MCF 10A (cell line): Measurements from ENCODE around the gene PLA2G4E. TPM values are rescaled to one million over a fixed set of nuclear protein-coding genes. Genes with fewer than 3 reads are reported as not detected.

Experiments used
- BruUV-seq: library from RNA; stranded (reverse); fragments of 400-500 nt; replicated peaks from 2 replicates; lab custom pipeline; 2021; lab: Mats Ljungman, UMichigan
- CTCF ChIA-PET: fragments of 300-600 bp; sonication (Branson Sonifier 250); formaldehyde crosslinking; extraction: SDS; loops from one replicate; lab custom pipeline; 2021; ENCODE audit warnings: antibody characterized with exemption, inconsistent platforms; lab: Yijun Ruan, JAX
- POLR2A ChIA-PET: fragments of 300-600, 350-650 bp; sonication (Branson Sonifier 250); formaldehyde crosslinking; extraction: SDS; loops from one replicate; lab custom pipeline; 2020; ENCODE audit warnings: antibody characterized with exemption, inconsistent platforms; lab: Yijun Ruan, JAX
- DNase-seq: peaks from one replicate; pipeline ENCODE4 v3.0.0-alpha.2; 2018; ENCODE audit not compliant: unreplicated experiment
- H3K27ac Mint-ChIP-seq: one replicate; pipeline ENCODE4 v1.8.0; 2022; ENCODE audit warnings: mild to moderate bottlenecking, low read depth, mixed read lengths; ENCODE audit not compliant: unreplicated experiment
- H3K27me3 Mint-ChIP-seq: one replicate; pipeline ENCODE4 v1.8.0; 2022; ENCODE audit warnings: mixed read lengths; ENCODE audit not compliant: insufficient read depth, unreplicated experiment
- H3K36me3 Mint-ChIP-seq: one replicate; pipeline ENCODE4 v1.8.0; 2022; ENCODE audit warnings: mild to moderate bottlenecking, moderate library complexity, mixed read lengths; ENCODE audit not compliant: insufficient read depth, unreplicated experiment
- H3K4me1 Mint-ChIP-seq: one replicate; pipeline ENCODE4 v1.8.0; 2022; ENCODE audit warnings: mixed read lengths; ENCODE audit not compliant: insufficient read depth, unreplicated experiment
- H3K4me3 Mint-ChIP-seq: one replicate; pipeline ENCODE4 v1.8.0; 2022; ENCODE audit warnings: mild to moderate bottlenecking, moderate library complexity, mixed read lengths; ENCODE audit not compliant: unreplicated experiment
- H3K9me3 Mint-ChIP-seq: one replicate; pipeline ENCODE4 v1.8.0; 2022; ENCODE audit warnings: mixed read lengths; ENCODE audit not compliant: unreplicated experiment
- intact Hi-C: fragments of 100-400 bp; cut with micrococcal nuclease; formaldehyde crosslinking; loops from 2 replicates; pipeline ENCODE4 v1.14.1; 2022
- total RNA-seq: library from RNA; stranded (reverse); gene quantifications from 2 replicates; pipeline ENCODE4 v1.2.3, GENCODE V29; 2022
- TF ChIP-seq, protein P1 (sequence below): fragments of 200-600 bp; IDR thresholded peaks from one replicate; pipeline ENCODE4 v1.8.0; 2022; ENCODE audit warnings: antibody characterized with exemption, mild to moderate bottlenecking; ENCODE audit not compliant: unreplicated experiment

PLA2G4E gene
- total RNA-seq, 1 experiment from 2014 or later, result 0.12 TPM

DNA sequence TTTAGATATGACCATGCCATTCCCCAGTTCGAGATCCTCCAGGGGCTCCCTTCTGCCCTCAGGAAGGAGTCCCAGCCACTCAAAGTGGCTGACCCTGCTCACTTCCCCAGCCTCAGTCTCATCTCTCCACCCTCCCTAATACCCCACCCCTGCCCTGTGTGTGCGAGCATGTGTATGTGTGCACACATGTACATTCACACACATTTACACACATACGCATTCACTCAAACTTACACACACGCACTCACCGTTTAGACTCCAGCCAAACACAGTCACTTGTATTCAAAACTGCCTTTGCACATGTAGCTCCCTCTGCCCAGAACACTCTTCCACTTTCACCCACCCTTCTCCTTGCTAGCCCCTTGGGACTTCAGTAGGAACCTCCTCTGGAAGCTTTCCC is 11.4 kb downstream of the PLA2G4E start:
- intact Hi-C loops, result no loop called here
- no peak for DNase-seq
- Mint-ChIP-seq H3K36me3 (peaks cover 6% of the 10 kb centered on the region), H3K4me3 (no peak overlapping the region), H3K9me3 (no peaks in the 10 kb centered on the region), H3K4me1 (peaks cover 11% of the 10 kb centered on the region), H3K27me3 (peaks cover 7% of the 10 kb centered on the region), H3K27ac (no peak overlapping the region)
- ChIA-PET POLR2A (interaction anchor here (0.7 to 0.9 kb wide), 2 partner anchors 48 to 88 kb away, joined by 3 to 4 read pairs; no protein-coding TSS in a partner anchor), CTCF (no interaction called here)
- TF ChIP-seq, protein P1, sequence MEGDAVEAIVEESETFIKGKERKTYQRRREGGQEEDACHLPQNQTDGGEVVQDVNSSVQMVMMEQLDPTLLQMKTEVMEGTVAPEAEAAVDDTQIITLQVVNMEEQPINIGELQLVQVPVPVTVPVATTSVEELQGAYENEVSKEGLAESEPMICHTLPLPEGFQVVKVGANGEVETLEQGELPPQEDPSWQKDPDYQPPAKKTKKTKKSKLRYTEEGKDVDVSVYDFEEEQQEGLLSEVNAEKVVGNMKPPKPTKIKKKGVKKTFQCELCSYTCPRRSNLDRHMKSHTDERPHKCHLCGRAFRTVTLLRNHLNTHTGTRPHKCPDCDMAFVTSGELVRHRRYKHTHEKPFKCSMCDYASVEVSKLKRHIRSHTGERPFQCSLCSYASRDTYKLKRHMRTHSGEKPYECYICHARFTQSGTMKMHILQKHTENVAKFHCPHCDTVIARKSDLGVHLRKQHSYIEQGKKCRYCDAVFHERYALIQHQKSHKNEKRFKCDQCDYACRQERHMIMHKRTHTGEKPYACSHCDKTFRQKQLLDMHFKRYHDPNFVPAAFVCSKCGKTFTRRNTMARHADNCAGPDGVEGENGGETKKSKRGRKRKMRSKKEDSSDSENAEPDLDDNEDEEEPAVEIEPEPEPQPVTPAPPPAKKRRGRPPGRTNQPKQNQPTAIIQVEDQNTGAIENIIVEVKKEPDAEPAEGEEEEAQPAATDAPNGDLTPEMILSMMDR, result no peak
- BruUV-seq, result no TSS peak

DNA sequence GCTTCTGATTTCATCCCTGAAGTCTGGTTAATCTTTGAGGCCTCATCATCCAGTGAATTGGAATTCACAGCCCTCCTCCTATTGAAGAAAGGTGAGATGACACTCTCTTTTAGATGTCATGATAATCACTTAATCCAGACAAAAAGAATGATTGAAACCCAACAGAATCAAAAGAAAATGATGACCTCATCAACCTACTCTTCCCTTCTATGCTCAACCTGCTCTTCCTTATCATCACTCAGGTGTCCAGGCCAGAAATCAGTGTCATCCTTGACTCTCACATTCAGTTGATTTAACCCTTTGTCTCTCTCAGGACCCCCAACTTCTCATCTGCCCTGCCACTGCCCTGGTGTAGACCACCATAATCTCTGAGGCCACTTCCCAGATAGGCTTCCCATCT is 11.8 kb downstream of the PLA2G4E start:
- intact Hi-C loops, result no loop called here
- Mint-ChIP-seq H3K4me1 (peaks cover 11% of the 10 kb centered on the region), H3K36me3 (peaks cover 6% of the 10 kb centered on the region), H3K27ac (no peak overlapping the region), H3K9me3 (no peaks in the 10 kb centered on the region), H3K27me3 (peaks cover 10% of the 10 kb centered on the region), H3K4me3 (no peak overlapping the region)
- CTCF ChIA-PET, result no interaction called here
- BruUV-seq, result no TSS peak
- no peak for DNase-seq
- POLR2A ChIA-PET, result no interaction called here
- TF ChIP-seq, protein P1, result no peak

DNA sequence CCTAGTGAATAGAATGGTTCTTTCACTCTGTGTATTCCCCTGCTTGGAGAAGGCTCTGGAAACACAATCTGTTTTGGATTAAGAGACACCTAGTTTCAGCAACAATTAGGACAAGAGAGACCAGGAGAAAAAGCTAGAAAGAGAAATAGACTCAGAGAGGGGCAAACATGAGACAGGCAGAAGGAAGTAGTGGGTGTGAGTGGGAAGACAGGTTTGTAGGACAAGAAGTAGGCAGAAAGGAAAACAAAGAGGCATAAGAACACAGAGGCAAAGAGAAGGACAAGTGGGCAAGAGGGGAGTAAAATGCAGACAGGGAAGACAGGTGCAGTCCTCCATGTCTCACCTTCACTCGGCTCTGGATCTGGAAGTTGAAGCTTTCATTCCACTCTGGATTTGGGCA is 13.5 kb downstream of the PLA2G4E start:
- Mint-ChIP-seq H3K4me1 (peaks cover 11% of the 10 kb centered on the region), H3K36me3 (no peaks in the 10 kb centered on the region), H3K27ac (no peak overlapping the region), H3K27me3 (peaks cover 19% of the 10 kb centered on the region), H3K4me3 (no peak overlapping the region), H3K9me3 (no peaks in the 10 kb centered on the region)
- BruUV-seq, result no TSS peak
- TF ChIP-seq, protein P1, result no peak
- POLR2A ChIA-PET, result no interaction called here
- DNase-seq, result no peak
- CTCF ChIA-PET, result interaction anchor here (1.0 to 1.4 kb wide), 2 partner anchors 18 to 77 kb away, joined by 3 to 4 read pairs; no protein-coding TSS in a partner anchor
- intact Hi-C loops, result no loop called here

DNA sequence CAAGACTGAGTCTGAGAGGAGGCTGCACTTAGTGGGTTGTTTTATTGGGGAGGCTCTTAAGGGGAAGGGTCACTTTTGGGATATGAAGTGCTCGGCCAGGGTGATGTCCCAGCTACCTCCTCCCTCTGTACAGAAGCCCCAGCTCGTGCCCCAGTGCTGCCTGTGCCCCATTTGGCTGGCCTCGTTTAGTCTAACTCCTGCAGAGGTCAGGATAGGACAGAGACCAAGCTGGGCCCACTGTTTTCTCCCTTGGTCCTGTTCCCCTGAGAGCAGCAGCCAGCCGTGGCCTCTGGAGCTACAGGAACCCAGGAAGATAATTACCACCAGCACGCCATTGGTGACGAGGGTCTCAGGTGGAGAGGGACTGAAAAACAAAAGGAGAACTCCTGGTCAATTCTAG is 18.5 kb downstream of the PLA2G4E start:
- no TSS peak for BruUV-seq
- H3K36me3 Mint-ChIP-seq, result no peaks in the 10 kb centered on the region
- TF ChIP-seq, protein P1, result no peak
- ChIA-PET POLR2A (interaction anchor here (1.5 kb wide), 1 partner anchor 55 kb away, joined by 5 read pairs; no protein-coding TSS in a partner anchor), CTCF (interaction anchor here (0.6 to 1.9 kb wide), 5 partner anchors 12 to 407 kb away, joined by 3 to 6 read pairs (median 4); no protein-coding TSS in a partner anchor)
- no peaks in the 10 kb centered on the region for H3K9me3 Mint-ChIP-seq
- no peak overlapping the region for H3K27ac Mint-ChIP-seq
- no peak overlapping the region for H3K4me3 Mint-ChIP-seq
- no peaks in the 10 kb centered on the region for H3K4me1 Mint-ChIP-seq
- intact Hi-C loops, result no loop called here
- DNase-seq, result no peak
- H3K27me3 Mint-ChIP-seq, result peaks cover 11% of the 10 kb centered on the region
